ENCODE measurements around the gene HCCS. TPM values are rescaled to one million over a fixed set of nuclear protein-coding genes. Genes with fewer than 3 reads are reported as not detected.

The HCCS gene
- total RNA-seq, 1 donor from 2014 or later, result 19.5 TPM

GRCh38 chrX:11131146-11131545 lies 20.0 kb downstream of the HCCS start:
- no peak for DNase-seq
- no peak overlapping the region for H3K4me3 ChIP-seq
- H3K27me3 ChIP-seq (ENCODE audit: low read depth), result no peaks in the 10 kb centered on the region
- TF ChIP-seq CTCF (IDR thresholded peaks at IDR 0.05), result no peak
- ATAC-seq, result no peak
- H3K27ac ChIP-seq, result no peak overlapping the region
- no peaks in the 10 kb centered on the region for H3K9me3 ChIP-seq
- no peaks in the 10 kb centered on the region for H3K4me1 ChIP-seq
- intact Hi-C loops (cut with DNase I), result no loop called here
- no peaks in the 10 kb centered on the region for H3K36me3 ChIP-seq

- intact Hi-C loops (cut with DNase I), result no loop called here
- Histone ChIP-seq H3K27me3 (ENCODE audit: low read depth) (no peaks in the 10 kb centered on the region), H3K4me1 (no peaks in the 10 kb centered on the region), H3K27ac (no peak overlapping the region), H3K36me3 (no peaks in the 10 kb centered on the region), H3K4me3 (no peak overlapping the region), H3K9me3 (no peaks in the 10 kb centered on the region)
- no peak for ATAC-seq
- no peak for DNase-seq
- TF ChIP-seq CTCF (IDR thresholded peaks at IDR 0.05), result no peak
Measured at GRCh38 chrX:11135564-11136185, 24.5 kb downstream of the HCCS start.

- no peak overlapping the region for H3K27ac ChIP-seq
- ATAC-seq (no peak), DNase-seq (no peak)
- intact Hi-C loops (cut with DNase I), result no loop called here
- H3K9me3 ChIP-seq, result no peaks in the 10 kb centered on the region
- no peak overlapping the region for H3K4me3 ChIP-seq
- no peaks in the 10 kb centered on the region for H3K36me3 ChIP-seq
- peak; percentile 56 for TF ChIP-seq CTCF (IDR thresholded peaks at IDR 0.05)
- H3K4me1 ChIP-seq, result no peaks in the 10 kb centered on the region
- no peaks in the 10 kb centered on the region for H3K27me3 ChIP-seq (ENCODE audit: low read depth)
Measured at GRCh38 chrX:11137543-11138139, 26.5 kb downstream of the HCCS start.

GRCh38 chrX:11138498-11139390 lies 27.6 kb downstream of the HCCS start:
- H3K36me3 ChIP-seq, result no peaks in the 10 kb centered on the region
- H3K27me3 ChIP-seq (ENCODE audit: low read depth), result no peaks in the 10 kb centered on the region
- intact Hi-C loops (cut with DNase I), result no loop called here
- DNase-seq (no peak), ATAC-seq (peak in 1 of 2 donors; percentile 43)
- no peak overlapping the region for H3K27ac ChIP-seq
- no peaks in the 10 kb centered on the region for H3K4me1 ChIP-seq
- no peaks in the 10 kb centered on the region for H3K9me3 ChIP-seq
- no peak overlapping the region for H3K4me3 ChIP-seq
- TF ChIP-seq CTCF (IDR thresholded peaks at IDR 0.05), result no peak

- Histone ChIP-seq H3K4me1 (no peaks in the 10 kb centered on the region), H3K27me3 (ENCODE audit: low read depth) (no peaks in the 10 kb centered on the region), H3K9me3 (no peaks in the 10 kb centered on the region), H3K4me3 (no peak overlapping the region), H3K27ac (no peak overlapping the region), H3K36me3 (no peaks in the 10 kb centered on the region)
- DNase-seq (no peak), ATAC-seq (peak; percentile 62 to 85)
- intact Hi-C loops (cut with DNase I), result no loop called here
- TF ChIP-seq CTCF (IDR thresholded peaks at IDR 0.05), result peak; percentile 60
Measured at GRCh38 chrX:11143931-11144678, 33.0 kb downstream of the HCCS start.
